HEK293 (cell line): ENCODE results near the gene TGFB2.

Experiments
- PRDM4 ChIP-seq: fragments of 450-650 bp; formaldehyde crosslinking; IDR thresholded peaks from 2 replicates; pipeline ENCODE4 v1.5.1; 2017; ENCODE audit warnings: missing biosample characterization, missing genetic modification characterization
- REST ChIP-seq: fragments of 450-650 bp; formaldehyde crosslinking; IDR thresholded peaks from 2 replicates; pipeline ENCODE4 v1.5.1; 2016; ENCODE audit warnings: missing biosample characterization, missing genetic modification characterization
- SP3 ChIP-seq: fragments of 450-650 bp; formaldehyde crosslinking; IDR thresholded peaks from 2 replicates; pipeline ENCODE4 v1.5.1; 2016; ENCODE audit warnings: missing biosample characterization, missing genetic modification characterization
- ZBTB10 ChIP-seq: fragments of 450-650 bp; formaldehyde crosslinking; IDR thresholded peaks from 2 replicates; pipeline ENCODE4 v1.5.1; 2016; ENCODE audit warnings: missing biosample characterization, missing genetic modification characterization
- ZFP3 ChIP-seq: fragments of 450-650 bp; formaldehyde crosslinking; IDR thresholded peaks from 2 replicates; pipeline ENCODE4 v1.5.1; 2016; ENCODE audit warnings: low read depth, missing biosample characterization, missing genetic modification characterization
- ZNF112 ChIP-seq: fragments of 450-650 bp; formaldehyde crosslinking; IDR thresholded peaks from 2 replicates; pipeline ENCODE4 v1.5.0; 2017; ENCODE audit warnings: missing biosample characterization, missing genetic modification characterization
- ZNF132 ChIP-seq: fragments of 450-650 bp; formaldehyde crosslinking; IDR thresholded peaks from 2 replicates; pipeline ENCODE4 v1.5.1; 2017; ENCODE audit warnings: missing biosample characterization, missing genetic modification characterization, borderline replicate concordance
- ZNF133 ChIP-seq: fragments of 450-650 bp; formaldehyde crosslinking; IDR thresholded peaks from 2 replicates; pipeline ENCODE4 v1.5.1; 2016; ENCODE audit warnings: missing biosample characterization, missing genetic modification characterization
- ZNF155 ChIP-seq: fragments of 450-650 bp; formaldehyde crosslinking; IDR thresholded peaks from 2 replicates; pipeline ENCODE4 v1.5.1; 2016; ENCODE audit warnings: missing biosample characterization, missing genetic modification characterization
- ZNF202 ChIP-seq: fragments of 450-650 bp; formaldehyde crosslinking; IDR thresholded peaks from 2 replicates; pipeline ENCODE4 v1.5.1; 2016; ENCODE audit warnings: missing biosample characterization, missing genetic modification characterization, borderline replicate concordance
- ZNF221 ChIP-seq: fragments of 450-650 bp; formaldehyde crosslinking; IDR thresholded peaks from 2 replicates; pipeline ENCODE4 v1.5.1; 2017; ENCODE audit warnings: missing biosample characterization, missing genetic modification characterization, borderline replicate concordance
- ZNF26 ChIP-seq: fragments of 450-650 bp; formaldehyde crosslinking; IDR thresholded peaks from 2 replicates; pipeline ENCODE4 v1.5.1; 2016; ENCODE audit warnings: missing biosample characterization, missing genetic modification characterization
- ZNF324 ChIP-seq: fragments of 450-650 bp; formaldehyde crosslinking; IDR thresholded peaks from 2 replicates; pipeline ENCODE4 v1.5.1; 2016; ENCODE audit warnings: missing biosample characterization, missing genetic modification characterization
- ZNF350 ChIP-seq: fragments of 450-650 bp; formaldehyde crosslinking; IDR thresholded peaks from 2 replicates; pipeline ENCODE4 v1.5.0; 2017; ENCODE audit warnings: missing biosample characterization, mild to moderate bottlenecking, missing genetic modification characterization
- ZNF362 ChIP-seq: fragments of 450-650 bp; formaldehyde crosslinking; IDR thresholded peaks from 2 replicates; pipeline ENCODE4 v1.5.1; 2016; ENCODE audit warnings: missing biosample characterization, missing genetic modification characterization
- ZNF391 ChIP-seq: fragments of 450-650 bp; formaldehyde crosslinking; IDR thresholded peaks from 2 replicates; pipeline ENCODE4 v1.5.1; 2016; ENCODE audit warnings: low read depth, missing biosample characterization, missing genetic modification characterization, borderline replicate concordance
- ZNF426 ChIP-seq: fragments of 450-650 bp; formaldehyde crosslinking; IDR thresholded peaks from 2 replicates; pipeline ENCODE4 v1.5.1; 2017; ENCODE audit warnings: missing biosample characterization, missing genetic modification characterization, mild to moderate bottlenecking, inconsistent platforms, moderate library complexity
- ZNF510 ChIP-seq: fragments of 450-650 bp; formaldehyde crosslinking; IDR thresholded peaks from 2 replicates; pipeline ENCODE4 v1.5.1; 2018; ENCODE audit warnings: mild to moderate bottlenecking, missing genetic modification characterization, missing biosample characterization; ENCODE audit not compliant: insufficient replicate concordance
- ZNF513 ChIP-seq: fragments of 450-650 bp; IDR thresholded peaks from 2 replicates; pipeline ENCODE4 v1.5.1; 2018; ENCODE audit warnings: missing biosample characterization, missing genetic modification characterization
- ZNF530 ChIP-seq: fragments of 450-650 bp; formaldehyde crosslinking; IDR thresholded peaks from 2 replicates; pipeline ENCODE4 v1.5.1; 2016; ENCODE audit warnings: low read depth, missing biosample characterization, missing genetic modification characterization
- ZNF544 ChIP-seq: fragments of 450-650 bp; formaldehyde crosslinking; IDR thresholded peaks from 2 replicates; pipeline ENCODE4 v1.5.0; 2017; ENCODE audit warnings: missing biosample characterization, missing genetic modification characterization
- ZNF561 ChIP-seq: fragments of 450-650 bp; IDR thresholded peaks from 2 replicates; pipeline ENCODE4 v1.5.1; 2018; ENCODE audit warnings: missing biosample characterization, missing genetic modification characterization, borderline replicate concordance
- ZNF621 ChIP-seq: fragments of 450-650 bp; formaldehyde crosslinking; IDR thresholded peaks from 2 replicates; pipeline ENCODE4 v1.5.1; 2017; ENCODE audit warnings: missing biosample characterization, missing genetic modification characterization
- ZNF777 ChIP-seq: fragments of 450-650 bp; formaldehyde crosslinking; IDR thresholded peaks from 2 replicates; pipeline ENCODE4 v1.5.1; 2017; ENCODE audit warnings: missing biosample characterization, missing genetic modification characterization, borderline replicate concordance
- ZNF791 ChIP-seq: fragments of 450-650 bp; formaldehyde crosslinking; IDR thresholded peaks from 2 replicates; pipeline ENCODE4 v1.5.1; 2016; ENCODE audit warnings: missing biosample characterization, missing genetic modification characterization
- ZNF830 ChIP-seq: fragments of 450-650 bp; IDR thresholded peaks from 2 replicates; pipeline ENCODE4 v1.5.0; 2018; ENCODE audit warnings: missing biosample characterization, missing genetic modification characterization, low read depth, mild to moderate bottlenecking, moderate library complexity

TGFB2 gene

GRCh38 chr1:218346391-218347204 lies 1.5 kb downstream of the TGFB2 start (continued):
- TF ChIP-seq ZNF777 (tag by site-specific recombination), result no peak
- no peak for TF ChIP-seq ZNF561 (tag by site-specific recombination)
- no peak for TF ChIP-seq ZNF132 (tag by site-specific recombination)
- no peak for TF ChIP-seq ZFP3
- no peak for TF ChIP-seq ZNF544 (tag by site-specific recombination)
- no peak for TF ChIP-seq ZNF202 (tag by site-specific recombination)
- TF ChIP-seq ZNF510 (tag by site-specific recombination), result no peak
- no peak for TF ChIP-seq ZNF513
- no peak for TF ChIP-seq REST (tag by site-specific recombination)
- TF ChIP-seq ZNF362 (tag by site-specific recombination), result 0 out of 2 replicates have a peak, but pooled peaks have one; percentile 13
- TF ChIP-seq ZNF221 (tag by site-specific recombination), result no peak
- TF ChIP-seq ZNF26 (tag by site-specific recombination), result no peak
- TF ChIP-seq ZNF530 (tag by site-specific recombination), result no peak
- TF ChIP-seq ZNF830, result no peak
- TF ChIP-seq ZNF324 (tag by site-specific recombination), result no peak
- TF ChIP-seq ZNF426 (tag by site-specific recombination), result no peak
- no peak; the same call in 1 of the 2 replicates for TF ChIP-seq ZNF391 (tag by site-specific recombination)
- no peak for TF ChIP-seq ZNF155 (tag by site-specific recombination)
- TF ChIP-seq ZNF133 (tag by site-specific recombination), result no peak
- no peak for TF ChIP-seq ZNF112 (tag by site-specific recombination)
- no peak for TF ChIP-seq ZBTB10
- no peak for TF ChIP-seq SP3 (tag by site-specific recombination)
- TF ChIP-seq ZNF621 (tag by site-specific recombination), result no peak
- TF ChIP-seq ZNF791, result no peak
- no peak for TF ChIP-seq PRDM4 (tag by site-specific recombination)
- TF ChIP-seq ZNF350 (tag by site-specific recombination), result no peak
